Medulla oblongata (tissue), 1 donor: Measurements from ENCODE around the gene SNAI3.

Experiments used
- DNase-seq: peaks from one replicate; pipeline ENCODE4 v3.0.0-alpha.2; 2015; ENCODE audit errors: extremely low spot score

The SNAI3 gene

DNA sequence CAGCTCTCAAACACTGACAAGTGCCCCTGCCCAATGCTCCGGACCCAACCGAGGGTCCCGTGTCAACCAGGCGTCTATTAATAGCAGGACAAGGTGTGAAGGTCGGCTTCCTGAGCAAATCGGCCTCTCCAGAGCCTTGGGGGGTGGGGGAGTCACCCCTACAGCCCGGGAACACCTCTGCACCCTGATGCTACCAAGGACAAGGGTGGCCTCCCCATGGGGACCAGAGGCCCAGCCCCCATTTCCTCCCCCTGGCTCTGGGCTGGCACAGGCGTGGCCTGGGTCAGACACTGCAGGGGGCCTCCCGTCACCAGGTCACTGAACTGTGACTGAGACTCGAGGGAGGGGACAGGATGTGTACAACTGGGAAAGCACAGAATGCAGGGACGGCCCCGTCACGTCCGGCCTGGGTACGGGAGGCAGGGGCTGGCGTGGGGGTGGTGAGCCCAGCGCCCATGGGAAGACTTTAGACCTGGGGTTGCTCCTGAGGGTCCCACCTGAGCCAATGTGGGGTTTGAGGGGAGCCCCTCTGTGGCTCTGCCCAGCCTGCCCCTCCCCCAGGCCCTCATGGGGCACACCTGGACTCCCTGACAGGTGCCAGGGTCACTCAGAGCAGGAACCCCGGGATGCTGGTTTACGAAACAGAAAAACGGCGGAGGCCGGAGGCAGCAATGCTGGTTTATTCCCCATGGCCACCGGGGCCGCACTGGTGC lies 34.9 kb downstream of the SNAI3 start:
- no peak for DNase-seq

DNA sequence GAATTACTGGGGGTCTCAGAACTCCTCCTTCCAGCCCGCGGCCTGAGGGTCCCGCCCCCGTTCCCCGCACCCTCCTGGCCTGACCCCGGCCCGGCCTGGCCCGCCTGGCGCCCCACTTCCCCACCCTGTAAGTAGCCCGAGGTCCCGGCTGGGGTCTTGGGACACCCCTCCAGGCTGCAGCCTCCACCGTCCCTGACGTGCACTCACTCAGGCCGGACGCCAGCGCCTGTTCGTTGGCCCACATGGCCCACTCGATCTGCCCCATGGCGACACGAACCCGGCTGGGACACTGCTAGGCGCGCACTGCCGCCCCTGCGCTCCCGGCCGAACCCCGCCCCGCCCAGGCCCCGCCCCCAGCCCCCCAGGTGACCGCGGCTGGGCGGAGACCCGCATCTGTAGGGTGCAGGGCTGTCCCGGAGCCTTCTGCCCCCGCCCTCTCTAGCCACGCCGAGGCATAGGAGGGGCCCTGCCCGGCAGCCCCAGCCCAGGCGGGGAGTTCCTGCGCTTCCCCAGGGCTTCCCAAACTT lies 35.5 kb downstream of the SNAI3 start, which contains the start of gene CYBA:
Gene CYBA, minus strand, starts transcription at position 305 of the 527 bp plus-strand sequence. Its CDS starts 40 bp downstream, at position 265.
- DNase-seq, result peak; percentile 37

GRCh38 chr16:88649924-88650748 lies 36.2 kb downstream of the SNAI3 start:
- DNase-seq, result peak; percentile 20

- DNase-seq, result no peak
Measured at GRCh38 chr16:88649195-88649923, 36.9 kb downstream of the SNAI3 start.

- DNase-seq, result no peak
Measured at GRCh38 chr16:88647178-88648070, 38.9 kb downstream of the SNAI3 start.

- DNase-seq, result no peak
Measured at GRCh38 chr16:88646345-88647034, 39.8 kb downstream of the SNAI3 start.

GRCh38 chr16:88645941-88646340 lies 40.4 kb downstream of the SNAI3 start:
- DNase-seq, result no peak

DNA sequence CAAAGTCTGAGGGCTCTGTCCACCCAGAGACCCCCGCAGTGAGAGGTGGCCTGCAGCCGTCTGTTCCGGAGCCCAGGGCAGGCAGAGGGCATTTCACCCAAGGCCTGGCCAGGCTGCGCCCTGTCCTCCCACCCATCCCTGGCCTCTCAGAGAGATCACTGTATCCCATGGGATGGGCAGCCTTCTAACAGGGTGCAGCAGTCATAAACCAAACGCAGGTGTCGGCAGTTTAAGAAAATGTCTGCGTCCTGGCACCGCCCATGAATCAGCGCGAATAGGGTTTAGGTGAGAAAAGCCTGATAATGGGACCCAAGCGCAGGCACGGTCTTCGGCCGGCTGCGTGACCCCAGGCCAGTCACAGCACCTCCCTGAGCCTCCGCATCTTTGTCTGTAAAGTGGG lies 40.9 kb downstream of the SNAI3 start:
- DNase-seq, result no peak

DNA sequence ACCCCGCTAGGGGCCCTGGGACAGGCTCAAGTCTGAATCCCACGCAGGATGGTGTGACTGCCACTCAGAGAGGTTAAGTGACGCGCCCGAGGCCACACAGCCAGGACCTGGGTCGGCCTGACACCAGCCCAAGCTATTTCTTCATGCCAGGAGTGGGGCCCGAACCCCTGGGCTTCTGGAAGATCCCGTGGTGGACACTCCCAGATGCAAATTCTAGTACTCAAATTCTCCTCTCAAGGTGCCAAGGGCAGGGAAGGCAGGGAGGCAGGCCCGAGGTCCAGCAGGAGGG lies 42.7 kb downstream of the SNAI3 start:
- DNase-seq, result no peak

DNA sequence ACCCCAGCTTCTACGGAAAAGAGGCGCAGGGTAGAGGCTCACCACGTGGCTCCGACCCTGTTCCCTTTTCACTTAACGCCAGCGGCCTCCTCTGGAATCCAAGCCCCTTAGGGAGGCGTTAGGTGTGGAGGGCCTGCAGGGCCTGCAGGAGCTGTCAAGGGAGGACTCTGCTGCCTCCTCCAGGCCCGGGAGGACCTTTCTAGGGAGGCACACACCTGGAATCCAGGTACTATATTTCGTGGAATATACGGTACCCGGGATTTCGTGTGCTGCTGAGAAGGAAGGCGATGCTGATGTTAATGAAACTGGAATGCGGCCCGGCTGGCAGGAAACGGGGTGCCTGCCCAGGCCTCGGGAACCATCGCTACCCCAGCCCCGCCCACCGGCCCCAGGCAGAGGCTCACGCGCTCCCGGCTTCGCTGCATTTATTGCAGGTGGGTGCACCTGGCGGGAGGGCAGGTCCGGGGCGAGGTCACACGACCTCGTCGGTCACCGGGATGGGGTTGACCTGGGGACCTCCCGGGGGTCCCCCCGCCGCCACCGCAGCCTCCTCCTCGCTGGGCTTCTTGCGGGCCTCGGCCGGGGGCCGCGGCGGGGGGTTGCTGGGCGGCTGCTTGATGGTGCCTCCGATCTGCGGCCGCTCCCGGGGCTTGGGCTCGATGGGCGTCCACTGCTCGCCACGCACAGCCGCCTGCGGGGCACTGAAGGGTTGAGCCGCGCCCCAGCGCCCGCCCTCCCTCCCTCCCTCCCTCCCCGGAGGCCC lies 43.2 kb downstream of the SNAI3 start:
- no peak for DNase-seq

DNA sequence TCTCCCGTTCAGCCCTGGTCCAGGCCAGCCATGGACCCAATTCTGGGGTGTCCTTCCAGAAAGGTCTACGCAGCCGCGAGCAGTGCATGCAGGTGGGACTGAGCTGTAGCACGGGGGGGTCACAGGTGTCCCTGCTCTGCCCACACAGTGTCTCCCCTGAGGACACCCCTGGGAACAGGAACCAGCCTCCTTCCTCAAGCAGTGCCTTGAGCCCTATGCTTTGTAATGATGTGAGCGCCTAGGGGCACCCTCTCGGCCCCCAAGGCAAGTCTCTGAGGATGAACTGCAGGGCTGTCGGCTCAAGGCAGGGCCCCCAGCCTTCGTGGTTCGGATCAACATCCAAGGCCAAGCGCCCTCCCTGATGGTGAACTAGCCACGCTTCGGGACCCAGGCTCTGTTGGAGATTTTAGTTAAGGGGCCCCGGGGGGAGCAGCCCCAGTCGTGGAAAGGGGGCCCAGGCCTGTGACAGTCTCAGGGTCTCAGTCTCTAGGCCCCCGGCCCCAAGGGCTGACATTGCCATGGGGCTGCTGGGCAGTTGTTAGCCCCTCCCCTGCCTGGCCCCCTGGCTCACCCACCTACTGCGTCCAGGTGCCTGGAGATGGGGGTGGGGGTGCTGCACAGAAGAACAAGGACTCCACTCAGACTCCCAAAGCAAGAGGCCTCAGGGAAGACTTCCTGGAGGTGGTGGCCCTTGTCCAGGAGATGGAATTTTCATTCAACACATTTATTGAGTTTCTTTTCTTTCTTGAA lies 45.6 kb downstream of the SNAI3 start:
- no peak for DNase-seq

DNA sequence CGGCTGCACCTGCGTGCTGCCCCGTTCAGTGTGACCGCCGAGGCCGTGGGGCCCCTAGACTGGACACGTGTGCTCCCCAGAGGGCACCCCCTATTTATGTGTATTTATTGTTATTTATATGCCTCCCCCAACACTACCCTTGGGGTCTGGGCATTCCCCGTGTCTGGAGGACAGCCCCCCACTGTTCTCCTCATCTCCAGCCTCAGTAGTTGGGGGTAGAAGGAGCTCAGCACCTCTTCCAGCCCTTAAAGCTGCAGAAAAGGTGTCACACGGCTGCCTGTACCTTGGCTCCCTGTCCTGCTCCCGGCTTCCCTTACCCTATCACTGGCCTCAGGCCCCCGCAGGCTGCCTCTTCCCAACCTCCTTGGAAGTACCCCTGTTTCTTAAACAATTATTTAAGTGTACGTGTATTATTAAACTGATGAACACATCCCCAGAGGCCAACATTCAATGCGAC lies 46.2 kb downstream of the SNAI3 start:
- no peak for DNase-seq

GRCh38 chr16:88639231-88640038 lies 46.9 kb downstream of the SNAI3 start:
- DNase-seq, result no peak

GRCh38 chr16:88638323-88639230 lies 47.7 kb downstream of the SNAI3 start, which contains the start of gene IL17C:
Gene IL17C (plus strand): TSS chr16:88638572. CDS start chr16:88638642, 70 bp downstream.
- no peak for DNase-seq

- DNase-seq, result no peak
Measured at GRCh38 chr16:88636488-88637265, 49.6 kb downstream of the SNAI3 start.

DNA sequence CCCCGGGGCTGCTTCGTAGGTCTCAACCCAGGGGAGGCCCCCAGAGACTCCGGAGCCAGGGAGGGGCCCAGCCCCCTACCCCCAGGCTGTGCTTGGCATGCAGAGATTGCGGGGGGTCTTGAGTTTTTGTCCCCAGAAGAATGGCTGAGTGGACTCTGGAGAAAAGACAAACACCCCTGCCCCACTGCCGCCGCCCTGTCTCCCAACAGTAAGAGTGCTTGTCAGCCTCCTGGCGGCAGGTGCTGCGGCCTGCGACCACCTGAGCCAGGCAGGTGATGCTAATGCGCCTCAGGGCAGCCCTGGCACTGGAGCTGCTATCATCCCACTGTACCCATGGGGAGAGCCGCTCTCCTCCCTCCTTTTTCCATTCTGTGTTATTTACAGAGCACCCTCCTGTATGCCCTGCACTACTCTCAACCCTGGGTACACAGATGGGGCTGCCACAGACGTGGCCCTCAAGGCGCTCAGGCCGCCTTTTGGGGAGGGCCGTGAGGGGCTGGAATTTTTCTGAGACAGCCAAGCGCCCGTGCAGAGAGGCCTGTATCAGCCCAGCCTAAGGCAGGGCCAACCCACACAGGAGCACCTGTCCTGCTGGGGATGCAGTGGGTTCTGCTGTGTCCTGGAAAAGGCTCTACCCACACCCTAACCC lies 50.5 kb downstream of the SNAI3 start:
- DNase-seq, result no peak
